ENCODE data around the gene TLR6. TPM values are rescaled to one million over a fixed set of nuclear protein-coding genes. Genes with fewer than 3 reads are reported as not detected.

TLR6 gene
- 1.0 TPM for polyA plus RNA-seq (ENCODE audit: insufficient read length)
- long read RNA-seq, donor 1, result 0 reads
- long read RNA-seq, donor 2, result 0 reads
- long read RNA-seq, donor 3, result 0 reads
- long read RNA-seq, donor 4, result 0 reads
- long read RNA-seq, donor 5, result 0 reads
- long read RNA-seq, donor 6, partial matches to known transcripts, result 0 of 1 reads
- long read RNA-seq, donor 6, other reads (novel, unspliced or antisense), result 0 of 1 reads
- long read RNA-seq, donor 7, result 0 reads
- long read RNA-seq, donor 8, result 0 reads

- DNase-seq, result peak; percentile 37
Observed at GRCh38 chr4:38856524-38857337, at the start of gene TLR6. TLR6 (minus strand) TSS chr4:38856817; CDS start chr4:38829473, 27,344 bp downstream.

GRCh38 chr4:38905652-38906385 lies 49.2 kb upstream of the TLR6 start:
- DNase-seq, result no peak

- DNase-seq, result no peak
Observed at GRCh38 chr4:38904682-38905081, 48.1 kb upstream of the TLR6 start.

GRCh38 chr4:38904090-38904666 lies 47.6 kb upstream of the TLR6 start:
- no peak for DNase-seq

- DNase-seq, result no peak
Observed at GRCh38 chr4:38902695-38903094, 46.1 kb upstream of the TLR6 start.

- no peak for DNase-seq
Observed at GRCh38 chr4:38902221-38902620, 45.6 kb upstream of the TLR6 start.

GRCh38 chr4:38898245-38898644 lies 41.6 kb upstream of the TLR6 start:
- no peak for DNase-seq

GRCh38 chr4:38896940-38897339 lies 40.3 kb upstream of the TLR6 start:
- DNase-seq, result no peak

GRCh38 chr4:38894322-38894982 lies 37.8 kb upstream of the TLR6 start:
- DNase-seq, result no peak

- DNase-seq, result no peak
Observed at GRCh38 chr4:38891051-38891983, 34.7 kb upstream of the TLR6 start.

GRCh38 chr4:38889143-38889542 lies 32.5 kb upstream of the TLR6 start:
- no peak for DNase-seq

- no peak for DNase-seq
Observed at GRCh38 chr4:38884254-38884653, 27.6 kb upstream of the TLR6 start.

GRCh38 chr4:38876636-38877035 lies 20.0 kb upstream of the TLR6 start:
- no peak for DNase-seq

GRCh38 chr4:38873290-38873944 lies 16.8 kb upstream of the TLR6 start:
- no peak for DNase-seq

- no peak for DNase-seq
Observed at GRCh38 chr4:38872620-38873019, 16.0 kb upstream of the TLR6 start.

- no peak for DNase-seq
Observed at GRCh38 chr4:38871593-38871992, 15.0 kb upstream of the TLR6 start.

- DNase-seq, result no peak
Observed at GRCh38 chr4:38870098-38870808, 13.6 kb upstream of the TLR6 start.

- no peak for DNase-seq
Observed at GRCh38 chr4:38869511-38869910, 12.9 kb upstream of the TLR6 start.

Data from left kidney (tissue), 8 donors.